ENCODE results near the gene DCAF6. TPM values are rescaled to one million over a fixed set of nuclear protein-coding genes. Genes with fewer than 3 reads are reported as not detected.
"Not testable (repeated sequence)": the region's sequence is repeated elsewhere in the genome, so short reads cannot be mapped to it uniquely, and the experiment has no call there.

Gene DCAF6
- total RNA-seq, 2 donors from 2014 or later, result 21.4 to 32.3 TPM

- Mint-ChIP-seq H3K36me3 (ENCODE audit: low read depth) (peaks cover 13% of the 10 kb centered on the region), H3K27me3 (ENCODE audit: insufficient read depth) (no peaks in the 10 kb centered on the region), H3K27ac (no peak overlapping the region), H3K4me1 (no peaks in the 10 kb centered on the region), H3K9me3 (peaks cover 3% of the 10 kb centered on the region), H3K4me3 (no peak overlapping the region)
- Histone ChIP-seq H3K4me3 (ENCODE audit: low read length) (no peak overlapping the region), H3K4me1 (ENCODE audit: control insufficient read depth, insufficient read depth, low read length) (no peaks in the 10 kb centered on the region), H3K27me3 (ENCODE audit: control insufficient read depth, insufficient read depth, low read length, poor library complexity, severe bottlenecking) (no peaks in the 10 kb centered on the region), H3K9me3 (ENCODE audit: control insufficient read depth, low read length) (no peaks in the 10 kb centered on the region), H3K36me3 (ENCODE audit: control insufficient read depth, insufficient read depth, low read length) (peaks cover 63% of the 10 kb centered on the region), H3K9ac (ENCODE audit: extremely low read depth, low read length, poor library complexity, severe bottlenecking) (no peak overlapping the region), H3K27ac (ENCODE audit: low read depth, low read length) (no peak overlapping the region)
- no peak for TF ChIP-seq CTCF (conservative IDR thresholded peaks at IDR 0.05)
- DNase-seq, result no peak
- 100% methylated on average over 1 of the region's 1 CpG; no CpG with 5 or more reads in 1 of the 2 experiments for WGBS, 2 experiments (ENCODE audit: insufficient coverage in 1 of 2, insufficient read length in 1 of 2)
Observed at GRCh38 chr1:168050880-168051279, 114.4 kb downstream of the DCAF6 start.

GRCh38 chr1:168053681-168054080 is 117.2 kb downstream of the DCAF6 start:
- Histone ChIP-seq H3K27ac (ENCODE audit: low read depth, low read length) (no peak overlapping the region), H3K4me3 (ENCODE audit: low read length) (no peak overlapping the region), H3K27me3 (ENCODE audit: control insufficient read depth, insufficient read depth, low read length, poor library complexity, severe bottlenecking) (no peaks in the 10 kb centered on the region), H3K9me3 (ENCODE audit: control insufficient read depth, low read length) (no peaks in the 10 kb centered on the region), H3K4me1 (ENCODE audit: control insufficient read depth, insufficient read depth, low read length) (no peaks in the 10 kb centered on the region), H3K9ac (ENCODE audit: extremely low read depth, low read length, poor library complexity, severe bottlenecking) (no peak overlapping the region), H3K36me3 (ENCODE audit: control insufficient read depth, insufficient read depth, low read length) (peaks cover 63% of the 10 kb centered on the region)
- H3K4me1 Mint-ChIP-seq, result no peaks in the 10 kb centered on the region
- H3K36me3 Mint-ChIP-seq (ENCODE audit: low read depth), result peaks cover 28% of the 10 kb centered on the region
- no peak for DNase-seq
- no peaks in the 10 kb centered on the region for H3K27me3 Mint-ChIP-seq (ENCODE audit: insufficient read depth)
- no peak overlapping the region for H3K4me3 Mint-ChIP-seq
- TF ChIP-seq CTCF (conservative IDR thresholded peaks at IDR 0.05), result no peak
- H3K27ac Mint-ChIP-seq, result no peak overlapping the region
- WGBS, 2 experiments (ENCODE audit: insufficient coverage in 1 of 2, insufficient read length in 1 of 2), result 90 to 99% methylated on average over 2 of the region's 2 CpGs
- H3K9me3 Mint-ChIP-seq, result peaks cover 4% of the 10 kb centered on the region

GRCh38 chr1:168054117-168054516 is 117.6 kb downstream of the DCAF6 start:
- no peaks in the 10 kb centered on the region for H3K27me3 Mint-ChIP-seq (ENCODE audit: insufficient read depth)
- no peak overlapping the region for H3K27ac Mint-ChIP-seq
- no peak overlapping the region for H3K4me3 Mint-ChIP-seq
- Histone ChIP-seq H3K27me3 (ENCODE audit: control insufficient read depth, insufficient read depth, low read length, poor library complexity, severe bottlenecking) (no peaks in the 10 kb centered on the region), H3K4me3 (ENCODE audit: low read length) (no peak overlapping the region), H3K9ac (ENCODE audit: extremely low read depth, low read length, poor library complexity, severe bottlenecking) (no peak overlapping the region), H3K9me3 (ENCODE audit: control insufficient read depth, low read length) (no peaks in the 10 kb centered on the region), H3K4me1 (ENCODE audit: control insufficient read depth, insufficient read depth, low read length) (no peaks in the 10 kb centered on the region), H3K36me3 (ENCODE audit: control insufficient read depth, insufficient read depth, low read length) (peaks cover 62% of the 10 kb centered on the region), H3K27ac (ENCODE audit: low read depth, low read length) (no peak overlapping the region)
- WGBS, 2 experiments (ENCODE audit: insufficient coverage in 1 of 2, insufficient read length in 1 of 2), result 99 to 100% methylated on average over 1 to 3 of the region's 3 CpGs
- peaks cover 4% of the 10 kb centered on the region for H3K9me3 Mint-ChIP-seq
- peaks cover 27% of the 10 kb centered on the region for H3K36me3 Mint-ChIP-seq (ENCODE audit: low read depth)
- no peak for TF ChIP-seq CTCF (conservative IDR thresholded peaks at IDR 0.05)
- H3K4me1 Mint-ChIP-seq, result no peaks in the 10 kb centered on the region
- DNase-seq, result no peak

GRCh38 chr1:168056152-168056551 is 119.7 kb downstream of the DCAF6 start:
- H3K27ac Mint-ChIP-seq, H3K4me3 Mint-ChIP-seq: not testable (repeated sequence)

More at GRCh38 chr1:168056152-168056551, 119.7 kb downstream of the DCAF6 start:
- H3K9me3 ChIP-seq (ENCODE audit: control insufficient read depth, low read length); H3K4me3 ChIP-seq (ENCODE audit: low read length); H3K27me3 ChIP-seq (ENCODE audit: control insufficient read depth, insufficient read depth, low read length, poor library complexity, severe bottlenecking); H3K4me1 Mint-ChIP-seq; DNase-seq; H3K27me3 Mint-ChIP-seq (ENCODE audit: insufficient read depth); H3K9ac ChIP-seq (ENCODE audit: extremely low read depth, low read length, poor library complexity, severe bottlenecking); H3K9me3 Mint-ChIP-seq; H3K4me1 ChIP-seq (ENCODE audit: control insufficient read depth, insufficient read depth, low read length); H3K27ac ChIP-seq (ENCODE audit: low read depth, low read length): not testable (repeated sequence)
- H3K36me3 ChIP-seq (ENCODE audit: control insufficient read depth, insufficient read depth, low read length), result peaks cover 61% of the 10 kb centered on the region
- H3K36me3 Mint-ChIP-seq (ENCODE audit: low read depth), result peaks cover 31% of the 10 kb centered on the region
- 94 to 95% methylated on average over 4 to 20 of the region's 35 CpGs for WGBS, 2 experiments (ENCODE audit: insufficient coverage in 1 of 2, insufficient read length in 1 of 2)

Measured in endodermal cell (in vitro differentiated cells).